H1 (cell line): ENCODE data around the gene PANX2. TPM values are rescaled to one million over a fixed set of nuclear protein-coding genes. Genes with fewer than 3 reads are reported as not detected.
A peak's percentile ranks its signal among the peaks of the same experiment; 100 is the strongest.

Source experiments
- CTCF ChIA-PET: fragments of 300-600 bp; sonication (Branson Sonifier 250); formaldehyde crosslinking; loops from one replicate; lab custom pipeline; 2021; ENCODE audit not compliant: partially characterized antibody; lab: Charles Lee
- POLR2A ChIA-PET: fragments of 300-600 bp; sonication (Branson Sonifier 250); formaldehyde crosslinking; loops from one replicate; lab custom pipeline; 2021; ENCODE audit warnings: inconsistent platforms; ENCODE audit not compliant: partially characterized antibody; lab: Charles Lee
- DNase-seq, 2 experiments: peaks; one replicate each; pipeline versions ENCODE4 v3.0.0 to v3.0.0-alpha.2; 2010 to 2022; ENCODE audit warnings: low spot score in 2 of 2, low read depth in 1 of 2, mixed read lengths in 1 of 2
- FAIRE-seq: peaks from 2 replicates; lab custom pipeline; 2011; peaks lifted over from hg19 to GRCh38; lab: Jason Lieb, UNC
- H2AFZ ChIP-seq: 2 replicates; pipeline ENCODE4 v1.8.1; 2012; ENCODE audit warnings: low read length, inconsistent platforms
- H2AK5ac ChIP-seq: 2 replicates; pipeline ENCODE4 v1.6.1; 2013; ENCODE audit warnings: low read depth, low read length
- H2BK120ac ChIP-seq: replicated peaks from 2 replicates; pipeline ENCODE3; 2013; ENCODE audit warnings: low read depth, low read length, inconsistent platforms
- H2BK12ac ChIP-seq: 2 replicates; pipeline ENCODE4 v1.6.1; 2013; ENCODE audit warnings: low read depth, low read length
- H2BK15ac ChIP-seq: 2 replicates; pipeline ENCODE4 v1.6.1; 2013; ENCODE audit warnings: low read length
- H2BK20ac ChIP-seq: 2 replicates; pipeline ENCODE4 v1.6.1; 2013; ENCODE audit warnings: low read length
- H2BK5ac ChIP-seq: 2 replicates; pipeline ENCODE4 v1.6.1; 2013; ENCODE audit warnings: low read depth, low read length
- H3K14ac ChIP-seq: 2 replicates; pipeline ENCODE4 v1.6.1; 2013; ENCODE audit warnings: inconsistent platforms; ENCODE audit not compliant: insufficient read length
- H3K18ac ChIP-seq: 2 replicates; pipeline ENCODE4 v1.6.1; 2013; ENCODE audit warnings: low read length; ENCODE audit errors: extremely low read depth
- H3K23ac ChIP-seq: 2 replicates; pipeline ENCODE4 v1.6.1; 2013; ENCODE audit warnings: inconsistent platforms; ENCODE audit not compliant: insufficient read length
- H3K23me2 ChIP-seq: 2 replicates; pipeline ENCODE4 v1.6.1; 2013; ENCODE audit warnings: low read depth, low read length
- H3K27ac ChIP-seq: 2 replicates; pipeline ENCODE4 v1.6.1; 2011; ENCODE audit warnings: low read depth, low read length, inconsistent platforms
- H3K27me3 ChIP-seq, 4 experiments: replicated peaks in 1 of 4; 1 replicate in 1 of 4; 2 replicates in 3 of 4; pipeline versions ENCODE4 v1.6.1 to v1.8.1; 2011 to 2013; ENCODE audit warnings: low read length in 3 of 4, mild to moderate bottlenecking in 3 of 4, inconsistent platforms in 2 of 4, mixed read lengths in 2 of 4, moderate library complexity in 1 of 4; ENCODE audit not compliant: control insufficient read depth in 3 of 4, insufficient read depth in 3 of 4; ENCODE audit errors: extremely low read depth in 1 of 4
- H3K36me3 ChIP-seq, 4 experiments: 2 replicates each; pipeline versions ENCODE4 v1.6.1 to v1.8.1; 2011 to 2013; ENCODE audit warnings: mild to moderate bottlenecking in 4 of 4, low read length in 3 of 4, moderate library complexity in 2 of 4, control low read depth in 1 of 4, inconsistent platforms in 1 of 4; ENCODE audit not compliant: insufficient read depth in 4 of 4, control insufficient read depth in 2 of 4
- H3K4ac ChIP-seq: replicated peaks from 2 replicates; pipeline ENCODE3; 2013; ENCODE audit warnings: low read length, low read depth, mixed read lengths, inconsistent platforms; ENCODE audit not compliant: insufficient read length
- H3K4me1 ChIP-seq, 4 experiments: replicated peaks in 1 of 4; 1 replicate in 1 of 4; 2 replicates in 3 of 4; pipeline versions ENCODE4 v1.6.1 to v1.8.1; 2011 to 2013; ENCODE audit warnings: low read length in 3 of 4, inconsistent platforms in 2 of 4, mixed read lengths in 1 of 4; ENCODE audit not compliant: insufficient read depth in 4 of 4, control insufficient read depth in 3 of 4
- H3K4me2 ChIP-seq, 2 experiments: 2 replicates each; pipeline versions ENCODE4 v1.6.1 to v1.8.1; 2011 to 2013; ENCODE audit warnings: low read depth in 2 of 2, low read length in 2 of 2, control low read depth in 1 of 2, inconsistent platforms in 1 of 2, mild to moderate bottlenecking in 1 of 2; ENCODE audit not compliant: insufficient read depth in 1 of 2
- H3K4me3 ChIP-seq, 4 experiments: fragments of 200-600, 300-600 bp in 1 of 4; sonication (generic), shearing (Covaris generic), sonication (Bioruptor Twin) in 1 of 4; 2 replicates each; pipeline versions ENCODE4 v1.5.1 to v1.8.1; 2011 to 2016; ENCODE audit warnings: low read length in 4 of 4, low read depth in 3 of 4, control low read depth in 2 of 4, inconsistent platforms in 2 of 4, mild to moderate bottlenecking in 2 of 4, mixed read lengths in 1 of 4, moderate library complexity in 1 of 4; ENCODE audit not compliant: insufficient read depth in 2 of 4; ENCODE audit errors: extremely low read depth in 1 of 4
- H3K56ac ChIP-seq: replicated peaks from 2 replicates; pipeline ENCODE3; 2013; ENCODE audit warnings: low read depth, mild to moderate bottlenecking, mixed read lengths, low read length, inconsistent platforms; ENCODE audit not compliant: insufficient read length
- H3K79me1 ChIP-seq: 2 replicates; pipeline ENCODE4 v1.6.1; 2013; ENCODE audit warnings: low read depth, low read length, control low read depth
- H3K79me2 ChIP-seq, 2 experiments: 2 replicates each; pipeline versions ENCODE4 v1.6.1 to v1.8.1; 2012 to 2013; ENCODE audit warnings: low read length in 2 of 2, mild to moderate bottlenecking in 2 of 2, inconsistent platforms in 1 of 2; ENCODE audit not compliant: insufficient read depth in 2 of 2, control insufficient read depth in 1 of 2
- H3K9ac ChIP-seq, 4 experiments: replicated peaks in 1 of 4; 1 replicate in 1 of 4; 2 replicates in 3 of 4; pipeline versions ENCODE4 v1.6.1 to v1.8.1; 2011 to 2013; ENCODE audit warnings: low read depth in 3 of 4, low read length in 3 of 4, control low read depth in 2 of 4, mild to moderate bottlenecking in 2 of 4, moderate library complexity in 2 of 4, inconsistent platforms in 1 of 4; ENCODE audit errors: extremely low read depth in 1 of 4
- H3K9me3 ChIP-seq, 2 experiments: 2 replicates each; pipeline versions ENCODE4 v1.6.1 to v1.8.1; 2012 to 2013; ENCODE audit warnings: mild to moderate bottlenecking in 2 of 2, moderate library complexity in 2 of 2, control low read depth in 1 of 2, inconsistent platforms in 1 of 2, low read depth in 1 of 2, low read length in 1 of 2, mixed read lengths in 1 of 2; ENCODE audit not compliant: insufficient read depth in 2 of 2
- H4K20me1 ChIP-seq, 2 experiments: replicated peaks in 1 of 2; 2 replicates each; pipeline versions ENCODE3 to v1.8.1; 2011 to 2013; ENCODE audit warnings: inconsistent platforms in 2 of 2, low read length in 2 of 2, mild to moderate bottlenecking in 1 of 2; ENCODE audit not compliant: insufficient read depth in 2 of 2, control insufficient read depth in 1 of 2
- H4K5ac ChIP-seq: 2 replicates; pipeline ENCODE4 v1.6.1; 2013; ENCODE audit warnings: low read length, low read depth, mixed read lengths, inconsistent platforms; ENCODE audit not compliant: insufficient read length
- H4K8ac ChIP-seq: 2 replicates; pipeline ENCODE4 v1.8.0; 2013; ENCODE audit warnings: mild to moderate bottlenecking, moderate library complexity, low read length, inconsistent platforms; ENCODE audit not compliant: insufficient read depth; ENCODE audit errors: extremely low read depth
- H4K91ac ChIP-seq: replicated peaks from 2 replicates; pipeline ENCODE3; 2013; ENCODE audit warnings: low read length, mixed read lengths, inconsistent platforms; ENCODE audit not compliant: insufficient read length
- EZH2 ChIP-seq: fragments of 200-600 bp; sonication (generic); IDR thresholded peaks from 2 replicates; pipeline ENCODE4 v1.7.1; 2012; ENCODE audit warnings: low read depth, mild to moderate bottlenecking, moderate library complexity, low read length, inconsistent platforms; ENCODE audit not compliant: severe bottlenecking
- PHF8 ChIP-seq: fragments of 200-600 bp; sonication (generic); conservative IDR thresholded peaks from 2 replicates; pipeline ENCODE4 v1.7.1; 2012; ENCODE audit warnings: low read depth, mild to moderate bottlenecking, inconsistent platforms, low read length, moderate library complexity
- RXRA ChIP-seq: IDR thresholded peaks from 2 replicates; pipeline ENCODE4 v1.6.1; 2011; ENCODE audit warnings: low read depth, mild to moderate bottlenecking, low read length, moderate library complexity; ENCODE audit not compliant: insufficient read depth
- SP4 ChIP-seq: IDR thresholded peaks from 2 replicates; pipeline ENCODE4 v1.6.1; 2012; ENCODE audit warnings: low read length, inconsistent platforms
- WGBS, 2 experiments: shearing (Covaris generic) in 1 of 2; methylation state at CpG; one replicate each; pipeline versions ENCODE4 v1.1.6 to v1.1.7; 2013 to 2015; ENCODE audit warnings: low lambda C conversion rate in 2 of 2, mixed read lengths in 2 of 2, inconsistent platforms in 1 of 2, low coverage in 1 of 2, missing lambda C conversion rate in 1 of 2; ENCODE audit not compliant: insufficient replicate concordance in 2 of 2, insufficient coverage in 1 of 2, insufficient read length in 1 of 2; ENCODE audit errors: extremely low coverage in 1 of 2, missing lambda C conversion rate in 1 of 2; 5-methylcytosine and 5-hydroxymethylcytosine counted together
- polyA plus RNA-seq, 7 experiments: library from polyadenylated mRNA; depleted of rRNA in 3 of 7; stranded (reverse) in 5 of 7; unstranded in 2 of 7; fragments of >200 nt in 5 of 7; fragments of 200-250 nt in 2 of 7; gene quantifications; 1 replicate in 5 of 7; 2 replicates in 1 of 7; 4 replicates in 1 of 7; pipeline versions ENCODE4 v1.2.1 to v1.2.3, GENCODE V29; 2011 to 2013; ENCODE audit warnings: missing spikeins in 2 of 7, mixed read lengths in 2 of 7
- total RNA-seq: library from RNA; stranded (reverse); fragmentation: NEBNext Ultra II Directional; extraction: Animal tissue kit (Norgen Biotek cat#: 25700); gene quantifications from 2 replicates; pipeline ENCODE4 v1.2.1, GENCODE V29; 2021

PANX2 gene
- total and polyA plus RNA-seq, 2 of the 8 experiments (the other 6 are each of a cell fraction or from before 2014, with no cell fraction given), result 3.5 to 5.0 TPM

- H3K56ac ChIP-seq, result no peak overlapping the region
- H3K23me2 ChIP-seq, result peaks cover 8% of the 10 kb centered on the region; the same call in 1 of the 2 replicates
- DNase-seq (no peak), FAIRE-seq (no peak)
- H2BK120ac ChIP-seq, result no peak overlapping the region
- no peak overlapping the region; the same call in 1 of the 2 replicates for H3K18ac ChIP-seq
- H4K20me1 ChIP-seq, result peaks cover 17 to 25% of the 10 kb centered on the region in 2 experiments
- CTCF ChIA-PET, result interaction anchor here (0.9 to 1.5 kb wide), 2 partner anchors 43 to 52 kb away, joined by 3 read pairs; no protein-coding TSS in a partner anchor
- no peak overlapping the region for H2BK15ac ChIP-seq
- 0 out of 2 replicates have a peak overlapping the region, but pooled peaks have one; percentile 3 for H4K8ac ChIP-seq
- POLR2A ChIA-PET, result interaction anchor here (1.9 kb wide), 1 partner anchor 39 kb away, joined by 5 read pairs; no protein-coding TSS in a partner anchor
- no peak overlapping the region for H2BK5ac ChIP-seq
- no peak overlapping the region for H4K91ac ChIP-seq
- H3K4me3 ChIP-seq, result peak overlapping the region; percentile 43 to 78 (median 45)
- peak overlapping the region; percentile 70 to 90 for H3K4me2 ChIP-seq
- H3K14ac ChIP-seq, result no peak overlapping the region
- WGBS, 2 experiments, result 8% methylated on average over 4 of the region's 47 CpGs; no CpG with 5 or more reads in 1 of the 2 experiments
- peaks cover 0 to 13% (median 5%) of the 10 kb centered on the region in 4 experiments; a peak in 3 of 7 replicates for H3K27me3 ChIP-seq
- H3K23ac ChIP-seq, result no peak overlapping the region
- H3K79me2 ChIP-seq, result peaks cover 0 to 10% of the 10 kb centered on the region in 2 experiments; a peak in 1 of 4 replicates
- no peaks in the 10 kb centered on the region for H3K9me3 ChIP-seq
- H3K36me3 ChIP-seq, result no peaks in the 10 kb centered on the region
- no peak overlapping the region for H3K27ac ChIP-seq
- H3K79me1 ChIP-seq, result peaks cover 8% of the 10 kb centered on the region; the same call in 1 of the 2 replicates
- peak overlapping the region in 1 of 4 experiments; percentile 83; a peak in 1 of 7 replicates for H3K9ac ChIP-seq
- H2BK20ac ChIP-seq, result no peak overlapping the region
- H2AFZ ChIP-seq, result no peak overlapping the region
- no peak overlapping the region for H2AK5ac ChIP-seq
- H4K5ac ChIP-seq, result no peak overlapping the region
- peaks cover 2 to 32% (median 17%) of the 10 kb centered on the region in 4 experiments; a peak in 6 of 7 replicates for H3K4me1 ChIP-seq
- no peak overlapping the region for H3K4ac ChIP-seq
- TF ChIP-seq EZH2 (no peak), SP4 (no peak), RXRA (no peak), PHF8 (0 out of 2 replicates have a peak, but pooled peaks have one; percentile 10)
- H2BK12ac ChIP-seq, result no peak overlapping the region
Observed at GRCh38 chr22:50186181-50186714, 15.7 kb downstream of the PANX2 start.
